ENCODE results near the gene EEPD1.

EEPD1 gene

GRCh38 chr7:36349626-36350025 is 196.6 kb downstream of the EEPD1 start:
- H3K27ac ChIP-seq = no peak overlapping the region
- TF ChIP-seq CTCF (conservative IDR thresholded peaks at IDR 0.05) = no peak

Measured in VCaP (cell line).